ENCODE data around the gene IQCM. TPM values are rescaled to one million over a fixed set of nuclear protein-coding genes. Genes with fewer than 3 reads are reported as not detected.

Gene IQCM
- total RNA-seq, 2 experiments from 2014 or later, result not detected

DNA sequence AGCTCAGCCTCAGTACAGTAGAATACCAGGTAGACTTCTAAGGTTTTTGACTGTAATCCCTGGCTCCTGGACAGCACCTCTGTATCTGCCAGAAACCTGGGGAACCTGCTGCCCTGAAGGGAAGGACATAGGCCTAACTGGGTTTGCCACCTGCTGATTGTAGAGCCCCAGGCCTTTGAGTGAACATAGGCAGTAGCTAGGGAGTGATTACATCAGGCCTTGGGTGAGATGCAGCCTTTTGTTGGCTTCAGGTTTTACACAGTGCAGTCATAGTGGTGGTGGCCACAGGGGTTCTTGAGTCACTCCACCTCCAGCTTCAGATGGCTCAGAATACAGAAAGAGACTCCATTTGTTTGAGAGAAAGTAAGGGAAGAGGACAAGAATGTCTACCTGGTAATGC, 19.3 kb downstream of the IQCM start:
- no peaks in the 10 kb centered on the region for H3K9me3 Mint-ChIP-seq (ENCODE audit: low read depth)
- ChIA-PET POLR2A (no interaction called here), CTCF (interaction anchor here (0.5 kb wide), 1 partner anchor 36 kb away, joined by 3 read pairs; no protein-coding TSS in a partner anchor)
- no peak overlapping the region for H3K4me3 Mint-ChIP-seq
- H3K36me3 Mint-ChIP-seq (ENCODE audit: low read depth), result no peaks in the 10 kb centered on the region
- no peak overlapping the region for H3K27ac Mint-ChIP-seq
- no peaks in the 10 kb centered on the region for H3K4me1 Mint-ChIP-seq
- ATAC-seq (no peak), DNase-seq (no peak)
- intact Hi-C loops (cut with DNase I, micrococcal nuclease), result no loop called here
- no peaks in the 10 kb centered on the region for H3K27me3 Mint-ChIP-seq

DNA sequence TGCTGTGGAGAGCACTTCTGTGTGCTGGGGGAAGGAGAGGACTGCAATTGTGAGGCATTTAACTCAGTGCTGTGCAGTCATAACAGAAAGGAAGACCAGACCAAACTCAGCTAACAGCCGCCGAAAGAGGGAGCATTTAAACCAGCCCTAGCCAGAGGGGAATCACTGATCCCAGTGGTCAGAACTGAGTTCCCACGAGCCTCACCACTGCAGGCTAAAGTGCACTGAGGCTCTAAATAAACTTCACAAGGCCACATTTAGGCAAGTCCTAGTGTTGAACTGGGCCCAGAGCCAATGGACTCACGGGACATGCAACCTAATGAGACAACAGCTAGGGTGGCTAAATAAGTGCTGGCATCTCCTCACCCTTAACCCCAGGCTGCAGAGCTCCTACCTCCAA, 20.4 kb downstream of the IQCM start:
- Mint-ChIP-seq H3K4me3 (no peak overlapping the region), H3K27ac (no peak overlapping the region), H3K9me3 (ENCODE audit: low read depth) (no peaks in the 10 kb centered on the region), H3K36me3 (ENCODE audit: low read depth) (no peaks in the 10 kb centered on the region), H3K4me1 (no peaks in the 10 kb centered on the region), H3K27me3 (no peaks in the 10 kb centered on the region)
- DNase-seq, result no peak
- POLR2A ChIA-PET, result no interaction called here
- ATAC-seq, result no peak
- intact Hi-C loops (cut with DNase I, micrococcal nuclease), result no loop called here
- CTCF ChIA-PET, result no interaction called here

DNA sequence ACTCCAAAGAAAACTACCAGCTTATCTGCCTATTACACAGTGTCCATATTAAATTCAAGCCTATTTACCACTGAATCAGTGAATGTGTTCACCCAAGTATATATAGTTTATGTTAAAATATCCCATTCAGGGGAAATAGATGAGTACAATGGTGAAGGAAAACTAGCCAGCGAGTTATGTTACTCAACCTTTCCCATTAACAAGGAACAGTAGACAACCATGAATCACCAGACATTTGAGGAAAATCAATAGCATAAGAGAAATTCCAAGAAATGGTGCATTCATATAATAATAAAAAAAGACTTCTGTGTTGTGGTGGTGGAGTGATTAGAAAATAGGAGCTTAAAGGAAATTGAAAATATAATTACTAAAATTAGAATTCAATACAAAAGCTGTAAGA, 21.3 kb downstream of the IQCM start:
- ATAC-seq, result no peak
- H3K4me3 Mint-ChIP-seq, result no peak overlapping the region
- ChIA-PET CTCF (no interaction called here), POLR2A (no interaction called here)
- H3K36me3 Mint-ChIP-seq (ENCODE audit: low read depth), result no peaks in the 10 kb centered on the region
- H3K4me1 Mint-ChIP-seq, result no peaks in the 10 kb centered on the region
- H3K27ac Mint-ChIP-seq, result no peak overlapping the region
- intact Hi-C loops (cut with DNase I, micrococcal nuclease), result no loop called here
- H3K9me3 Mint-ChIP-seq (ENCODE audit: low read depth), result no peaks in the 10 kb centered on the region
- no peak for DNase-seq
- no peaks in the 10 kb centered on the region for H3K27me3 Mint-ChIP-seq

GRCh38 chr4:149793459-149793858, 22.2 kb downstream of the IQCM start:
- CTCF ChIA-PET, result no interaction called here
- H3K4me3 Mint-ChIP-seq, result no peak overlapping the region

GRCh38 chr4:149791851-149792250, 23.8 kb downstream of the IQCM start:
- H3K4me1 Mint-ChIP-seq, result no peaks in the 10 kb centered on the region
- no peak overlapping the region for H3K27ac Mint-ChIP-seq
- ChIA-PET CTCF (no interaction called here), POLR2A (no interaction called here)
- intact Hi-C loops (cut with DNase I, micrococcal nuclease), result no loop called here
- H3K36me3 Mint-ChIP-seq (ENCODE audit: low read depth), result no peaks in the 10 kb centered on the region
- H3K9me3 Mint-ChIP-seq (ENCODE audit: low read depth), result peaks cover 2% of the 10 kb centered on the region
- H3K27me3 Mint-ChIP-seq, result no peaks in the 10 kb centered on the region
- no peak overlapping the region for H3K4me3 Mint-ChIP-seq
- DNase-seq, result no peak
- ATAC-seq, result no peak

More at GRCh38 chr4:149793459-149793858, 22.2 kb downstream of the IQCM start:
- ATAC-seq (no peak), DNase-seq (no peak)
- POLR2A ChIA-PET, result no interaction called here
- Mint-ChIP-seq H3K36me3 (ENCODE audit: low read depth) (no peaks in the 10 kb centered on the region), H3K27me3 (no peaks in the 10 kb centered on the region), H3K4me1 (no peaks in the 10 kb centered on the region), H3K9me3 (ENCODE audit: low read depth) (no peaks in the 10 kb centered on the region), H3K27ac (no peak overlapping the region)
- intact Hi-C loops (cut with DNase I, micrococcal nuclease), result no loop called here

DNA sequence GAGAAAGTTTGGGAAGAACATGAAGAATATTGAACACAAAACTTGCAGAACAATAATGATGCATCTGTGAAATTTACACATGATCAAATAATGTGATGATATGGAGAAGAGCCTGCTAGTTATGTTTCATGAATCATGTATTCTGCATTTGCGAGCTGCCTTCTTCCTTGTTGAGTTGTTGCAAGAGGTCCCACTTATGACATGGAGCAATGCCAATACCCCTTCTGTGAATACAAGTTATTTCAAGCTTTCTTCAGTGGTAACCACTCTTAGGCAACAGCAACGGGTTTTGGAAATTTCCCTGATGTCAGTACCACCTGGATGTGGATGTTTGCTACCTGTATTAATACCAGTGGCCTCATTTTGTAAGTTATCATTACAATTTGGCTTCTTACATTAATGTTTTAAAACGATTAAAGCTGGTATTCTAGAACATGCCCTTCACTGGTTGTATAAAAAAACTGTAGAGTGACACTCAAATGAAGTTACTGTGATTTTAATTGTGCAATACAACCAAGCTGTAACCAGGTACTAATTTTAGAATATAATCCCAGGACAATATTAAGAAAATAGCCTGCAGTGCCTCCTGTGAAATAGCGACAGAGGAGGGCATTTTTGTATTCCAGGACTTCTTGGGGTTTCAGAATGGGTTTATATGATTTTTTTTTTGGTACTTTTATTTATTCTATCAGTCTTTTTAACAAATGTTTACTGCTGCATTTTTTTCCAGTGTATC, 25.3 kb downstream of the IQCM start:
- ATAC-seq (no peak), DNase-seq (no peak)
- ChIA-PET POLR2A (no interaction called here), CTCF (no interaction called here)
- Mint-ChIP-seq H3K4me1 (no peaks in the 10 kb centered on the region), H3K36me3 (ENCODE audit: low read depth) (no peaks in the 10 kb centered on the region), H3K27me3 (no peaks in the 10 kb centered on the region), H3K27ac (no peak overlapping the region), H3K9me3 (ENCODE audit: low read depth) (peaks cover 2% of the 10 kb centered on the region), H3K4me3 (no peak overlapping the region)
- intact Hi-C loops (cut with DNase I, micrococcal nuclease), result no loop called here

DNA sequence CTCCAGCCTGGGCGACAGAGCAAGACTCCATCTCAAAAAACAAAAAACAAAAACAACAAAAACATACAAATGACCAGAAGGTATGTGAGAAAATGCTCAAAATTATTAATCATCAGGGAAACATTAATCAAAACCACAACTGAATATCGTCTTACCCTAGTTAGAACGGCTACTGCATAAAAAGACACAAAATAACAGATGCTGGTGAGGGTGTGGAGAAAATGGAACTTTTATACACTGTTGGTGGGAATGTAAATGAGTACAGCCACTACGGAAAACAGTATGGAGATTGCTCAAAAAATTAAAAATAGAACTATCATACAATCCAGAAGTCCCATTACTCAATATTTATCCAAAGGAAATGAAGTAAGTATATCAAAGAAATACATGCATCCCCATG, 27.3 kb downstream of the IQCM start:
- CTCF ChIA-PET, result no interaction called here
- intact Hi-C loops (cut with DNase I, micrococcal nuclease), result no loop called here
- H3K36me3 Mint-ChIP-seq (ENCODE audit: low read depth), result no peaks in the 10 kb centered on the region
- H3K9me3 Mint-ChIP-seq (ENCODE audit: low read depth), result peaks cover 4% of the 10 kb centered on the region
- ATAC-seq (no peak), DNase-seq (no peak)
- no peaks in the 10 kb centered on the region for H3K27me3 Mint-ChIP-seq
- POLR2A ChIA-PET, result no interaction called here
- H3K4me1 Mint-ChIP-seq, result no peaks in the 10 kb centered on the region
- no peak overlapping the region for H3K27ac Mint-ChIP-seq
- H3K4me3 Mint-ChIP-seq, result no peak overlapping the region

- H3K36me3 Mint-ChIP-seq (ENCODE audit: low read depth), result no peaks in the 10 kb centered on the region
- H3K27ac Mint-ChIP-seq, result no peak overlapping the region
- peaks cover 4% of the 10 kb centered on the region for H3K9me3 Mint-ChIP-seq (ENCODE audit: low read depth)
- DNase-seq (no peak), ATAC-seq (no peak)
- H3K4me1 Mint-ChIP-seq, result no peaks in the 10 kb centered on the region
- ChIA-PET CTCF (no interaction called here), POLR2A (no interaction called here)
- H3K4me3 Mint-ChIP-seq, result no peak overlapping the region
- intact Hi-C loops (cut with DNase I, micrococcal nuclease), result no loop called here
- H3K27me3 Mint-ChIP-seq, result no peaks in the 10 kb centered on the region
Observed at GRCh38 chr4:149785696-149786431, 29.8 kb downstream of the IQCM start.

- no peak overlapping the region for H3K27ac Mint-ChIP-seq
- DNase-seq, result no peak
- H3K4me3 Mint-ChIP-seq, result no peak overlapping the region
- ATAC-seq, result no peak
- H3K9me3 Mint-ChIP-seq (ENCODE audit: low read depth), result peaks cover 4% of the 10 kb centered on the region
- intact Hi-C loops (cut with DNase I, micrococcal nuclease), result no loop called here
- ChIA-PET POLR2A (no interaction called here), CTCF (interaction anchor here (0.5 kb wide), 1 partner anchor 10 kb away, joined by 3 read pairs; no protein-coding TSS in a partner anchor)
- H3K36me3 Mint-ChIP-seq (ENCODE audit: low read depth), result no peaks in the 10 kb centered on the region
- no peaks in the 10 kb centered on the region for H3K4me1 Mint-ChIP-seq
- no peaks in the 10 kb centered on the region for H3K27me3 Mint-ChIP-seq
Observed at GRCh38 chr4:149784018-149784417, 31.6 kb downstream of the IQCM start.

DNA sequence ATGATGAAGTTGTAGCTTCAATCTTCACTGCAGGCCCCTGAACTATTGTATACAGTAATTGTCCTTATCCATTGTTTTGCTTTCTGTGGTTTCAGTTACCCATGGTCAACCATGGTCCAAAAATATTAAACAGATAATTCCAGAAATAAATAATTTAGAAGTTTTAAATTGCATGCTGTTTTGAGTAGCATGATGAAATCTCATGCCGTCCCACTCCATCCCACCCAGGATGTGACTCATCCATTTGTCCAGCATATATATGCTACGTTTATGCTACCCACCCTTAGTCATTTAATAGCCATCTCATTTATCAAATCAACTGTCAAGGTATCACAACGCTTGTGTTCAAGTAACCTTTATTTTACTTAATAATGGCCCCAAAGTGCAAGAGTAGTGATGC, 34.5 kb downstream of the IQCM start:
- H3K27ac Mint-ChIP-seq, result no peak overlapping the region
- intact Hi-C loops (cut with DNase I, micrococcal nuclease), result no loop called here
- peaks cover 3% of the 10 kb centered on the region for H3K9me3 Mint-ChIP-seq (ENCODE audit: low read depth)
- H3K4me3 Mint-ChIP-seq, result no peak overlapping the region
- ChIA-PET POLR2A (no interaction called here), CTCF (no interaction called here)
- no peak for DNase-seq
- H3K4me1 Mint-ChIP-seq, result no peaks in the 10 kb centered on the region
- no peaks in the 10 kb centered on the region for H3K27me3 Mint-ChIP-seq
- ATAC-seq, result no peak
- H3K36me3 Mint-ChIP-seq (ENCODE audit: low read depth), result no peaks in the 10 kb centered on the region

DNA sequence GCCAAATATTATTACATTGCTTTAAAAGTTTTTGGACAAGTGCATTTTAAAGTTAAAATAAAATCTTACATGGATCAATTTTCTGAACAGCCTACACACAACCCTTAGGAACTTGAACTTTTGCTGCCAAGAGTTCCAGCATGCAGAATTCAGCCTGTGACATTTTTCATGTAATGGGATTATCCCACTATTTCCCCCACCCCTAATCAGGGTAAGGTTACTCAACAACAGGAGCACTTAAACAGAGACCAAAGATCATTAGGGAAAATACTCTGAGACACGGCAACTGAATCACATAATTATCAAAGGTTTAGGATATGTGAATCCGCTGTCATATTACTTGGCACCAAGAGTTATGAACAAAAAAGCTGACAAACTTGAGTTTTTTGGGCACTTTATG, 47.2 kb downstream of the IQCM start:
- ATAC-seq (no peak), DNase-seq (no peak)
- ChIA-PET POLR2A (no interaction called here), CTCF (no interaction called here)
- Mint-ChIP-seq H3K36me3 (ENCODE audit: low read depth) (no peaks in the 10 kb centered on the region), H3K4me3 (no peak overlapping the region), H3K27ac (no peak overlapping the region), H3K27me3 (no peaks in the 10 kb centered on the region), H3K4me1 (no peaks in the 10 kb centered on the region), H3K9me3 (ENCODE audit: low read depth) (no peaks in the 10 kb centered on the region)
- intact Hi-C loops (cut with DNase I, micrococcal nuclease), result no loop called here

- no peak for ATAC-seq
- no peaks in the 10 kb centered on the region for H3K9me3 Mint-ChIP-seq (ENCODE audit: low read depth)
- no peak for DNase-seq
- intact Hi-C loops (cut with DNase I, micrococcal nuclease), result no loop called here
- CTCF ChIA-PET, result no interaction called here
- no peaks in the 10 kb centered on the region for H3K27me3 Mint-ChIP-seq
- no peak overlapping the region for H3K4me3 Mint-ChIP-seq
- POLR2A ChIA-PET, result no interaction called here
- H3K36me3 Mint-ChIP-seq (ENCODE audit: low read depth), result no peaks in the 10 kb centered on the region
- H3K4me1 Mint-ChIP-seq, result no peaks in the 10 kb centered on the region
- no peak overlapping the region for H3K27ac Mint-ChIP-seq
Observed at GRCh38 chr4:149766135-149766534, 49.5 kb downstream of the IQCM start.

Data from activated CD4-positive, alpha-beta T cell treated with anti-CD3 and anti-CD28 coated beads for 36 hours (primary cell).